Liver (tissue), 9 donors: ENCODE measurements around the gene HPGD. TPM values are rescaled to one million over a fixed set of nuclear protein-coding genes. Genes with fewer than 3 reads are reported as not detected.

Experiments
- DNase-seq: peaks from one replicate; pipeline ENCODE4 v3.0.0-alpha.2; 2017; ENCODE audit warnings: low spot score
- H3K27ac ChIP-seq, 2 donors: one replicate each; pipeline ENCODE4 v1.7.0; 2013; ENCODE audit warnings: inconsistent platforms in 2 of 2, low read length in 2 of 2, control low read depth in 1 of 2, low read depth in 1 of 2, mild to moderate bottlenecking in 1 of 2
- H3K27me3 ChIP-seq, 4 donors: one replicate each; pipeline versions ENCODE4 v1.6.1 to v1.7.0; 2013; ENCODE audit warnings: low read length in 3 of 4, inconsistent platforms in 1 of 4, mild to moderate bottlenecking in 1 of 4, moderate library complexity in 1 of 4; ENCODE audit not compliant: control insufficient read depth in 4 of 4, insufficient read depth in 4 of 4
- H3K36me3 ChIP-seq, 4 donors: one replicate each; pipeline versions ENCODE4 v1.6.1 to v1.7.0; 2013; ENCODE audit warnings: low read length in 3 of 4, mild to moderate bottlenecking in 3 of 4, low read depth in 1 of 4, moderate library complexity in 1 of 4; ENCODE audit not compliant: control insufficient read depth in 4 of 4, insufficient read depth in 3 of 4
- H3K4me1 ChIP-seq, 4 donors: one replicate each; pipeline versions ENCODE4 v1.6.1 to v1.7.0; 2013; ENCODE audit warnings: low read length in 3 of 4, mild to moderate bottlenecking in 3 of 4, moderate library complexity in 1 of 4; ENCODE audit not compliant: control insufficient read depth in 4 of 4, insufficient read depth in 4 of 4
- H3K4me3 ChIP-seq, 3 donors: one replicate each; pipeline versions ENCODE4 v1.6.1 to v1.7.0; 2013; ENCODE audit warnings: low read length in 3 of 3, control low read depth in 1 of 3, low read depth in 1 of 3, mild to moderate bottlenecking in 1 of 3
- H3K9ac ChIP-seq, 2 donors: one replicate each; pipeline ENCODE4 v1.7.0; 2013; ENCODE audit warnings: low read length in 2 of 2, mild to moderate bottlenecking in 2 of 2, moderate library complexity in 2 of 2, control low read depth in 1 of 2, low read depth in 1 of 2
- H3K9me3 ChIP-seq, 4 donors: one replicate each; pipeline versions ENCODE4 v1.6.1 to v1.7.0; 2013; ENCODE audit warnings: low read length in 3 of 4; ENCODE audit not compliant: control insufficient read depth in 4 of 4
- EGR1 ChIP-seq, 2 donors: IDR thresholded peaks; 2 replicates each; pipeline ENCODE4 v1.6.1; 2016 to 2018; ENCODE audit warnings: antibody characterized with exemption in 2 of 2, low read depth in 2 of 2
- FOXA1 ChIP-seq: IDR thresholded peaks from 2 replicates; pipeline ENCODE4 v1.6.1; 2016; ENCODE audit warnings: antibody characterized with exemption
- FOXA2 ChIP-seq: IDR thresholded peaks from 2 replicates; pipeline ENCODE4 v1.6.1; 2016; ENCODE audit warnings: antibody characterized with exemption
- GABPA ChIP-seq, 2 donors: IDR thresholded peaks in 1 of 2; conservative IDR thresholded peaks in 1 of 2; 2 replicates each; pipeline ENCODE4 v1.6.1; 2016; ENCODE audit warnings: antibody characterized with exemption in 2 of 2, mild to moderate bottlenecking in 1 of 2, moderate library complexity in 1 of 2
- HNF4A ChIP-seq, 2 donors: conservative IDR thresholded peaks; 2 replicates each; pipeline ENCODE4 v1.6.1; 2016; ENCODE audit warnings: antibody characterized with exemption in 2 of 2, mild to moderate bottlenecking in 2 of 2
- HNF4G ChIP-seq: IDR thresholded peaks from 2 replicates; pipeline ENCODE4 v1.6.1; 2016; ENCODE audit warnings: antibody characterized with exemption
- JUND ChIP-seq, 2 donors: IDR thresholded peaks; 2 replicates each; pipeline ENCODE4 v1.6.1; 2016; ENCODE audit warnings: antibody characterized with exemption in 2 of 2
- NR2F2 ChIP-seq: IDR thresholded peaks from 2 replicates; pipeline ENCODE4 v1.6.1; 2016; ENCODE audit warnings: antibody characterized with exemption
- RAD21 ChIP-seq, 2 donors: IDR thresholded peaks; 2 replicates each; pipeline ENCODE4 v1.6.1; 2016; ENCODE audit warnings: antibody characterized with exemption in 2 of 2, mild to moderate bottlenecking in 2 of 2
- RXRA ChIP-seq, 2 donors: IDR thresholded peaks; 2 replicates each; pipeline ENCODE4 v1.6.1; 2017 to 2018; ENCODE audit warnings: antibody characterized with exemption in 2 of 2, mild to moderate bottlenecking in 1 of 2
- SP1 ChIP-seq: IDR thresholded peaks from 2 replicates; pipeline ENCODE4 v1.6.1; 2018; ENCODE audit warnings: antibody characterized with exemption, mild to moderate bottlenecking
- TAF1 ChIP-seq: conservative IDR thresholded peaks from 2 replicates; pipeline ENCODE4 v1.6.1; 2016; ENCODE audit warnings: antibody characterized with exemption, mild to moderate bottlenecking
- YY1 ChIP-seq: IDR thresholded peaks from 2 replicates; pipeline ENCODE4 v1.6.1; 2016; ENCODE audit warnings: antibody characterized with exemption, mild to moderate bottlenecking
- whole genome bisulfite sequencing: extraction: QIAGEN DNeasy Blood & Tissue Kit; methylation state at CpG from one replicate; pipeline ENCODE4 v1.1.7; 2013; 5-methylcytosine and 5-hydroxymethylcytosine counted together
- polyA plus RNA-seq, 2 donors: library from polyadenylated mRNA; stranded (reverse) in 1 of 2; unstranded in 1 of 2; fragments of 200-250 nt in 1 of 2; fragments of >200 nt in 1 of 2; fragmentation: Nextera tagmentation in 1 of 2; extraction: Ambion mirVana in 1 of 2; gene quantifications; one replicate each; pipeline versions ENCODE4 v1.2.1 to v1.2.3, GENCODE V29; 2013 to 2015
- total RNA-seq, 2 donors: library from RNA; depleted of rRNA; stranded (reverse); fragments of >200 nt; gene quantifications; one replicate each; pipeline ENCODE4 v1.2.3, GENCODE V29; 2014
- TF ChIP-seq, protein P1 (sequence below): IDR thresholded peaks from 2 replicates; pipeline ENCODE4 v1.6.1; 2016; ENCODE audit warnings: antibody characterized with exemption
- TF ChIP-seq, protein P2 (sequence below): IDR thresholded peaks from 2 replicates; pipeline ENCODE4 v1.6.1; 2016; ENCODE audit warnings: antibody characterized with exemption, mild to moderate bottlenecking
- TF ChIP-seq, protein P3 (sequence below): IDR thresholded peaks from 2 replicates; pipeline ENCODE4 v1.6.1; 2016; ENCODE audit warnings: antibody characterized with exemption
- TF ChIP-seq, protein P4 (sequence below): IDR thresholded peaks from 2 replicates; pipeline ENCODE4 v1.6.1; 2016; ENCODE audit warnings: antibody characterized with exemption
- donor health status: healthy.
- donor health status: healthy.
- donor health status: healthy.
- donor health status: healthy.
- donor health status: healthy.

Gene HPGD
- total and polyA plus RNA-seq, 4 donors: 7.9 to 113 (median 57.1) TPM

DNA sequence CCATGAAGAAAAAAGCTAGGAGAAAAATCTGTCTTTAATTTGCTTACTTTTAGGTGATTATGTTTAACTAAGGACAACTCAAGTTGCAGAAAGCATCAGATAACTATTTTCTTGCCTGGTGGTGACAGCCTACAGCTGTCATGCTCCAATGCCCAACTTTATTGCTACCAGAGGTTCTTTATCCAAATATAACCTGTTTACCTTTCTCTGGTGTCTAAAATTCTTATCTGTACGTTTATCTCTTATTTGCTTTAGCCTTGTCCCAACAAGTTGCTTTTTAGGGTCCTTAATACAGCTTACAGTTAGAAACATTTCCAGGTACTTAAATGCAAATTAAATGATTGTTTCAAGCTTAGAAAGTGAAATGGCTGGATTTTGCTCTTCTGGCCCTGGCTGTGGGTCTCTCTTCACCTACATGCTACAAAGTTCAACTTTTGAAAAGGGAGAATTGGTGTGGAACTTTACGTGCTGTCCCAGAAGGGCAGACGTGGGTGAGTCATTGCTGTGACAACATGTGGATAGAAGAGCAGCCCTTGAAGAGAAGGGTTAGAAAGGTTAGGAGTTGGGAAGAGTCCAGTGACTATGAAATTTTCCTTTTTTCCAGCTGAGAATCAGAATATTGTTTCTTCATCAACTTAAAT lies 60.7 kb downstream of the HPGD start:
- no peaks in the 10 kb centered on the region for H3K36me3 ChIP-seq
- peaks cover 0 to 2% (median 0%) of the 10 kb centered on the region in 4 donors for H3K4me1 ChIP-seq
- peak overlapping the region in 1 of 2 donors; percentile 34 for H3K27ac ChIP-seq
- TF ChIP-seq RXRA (IDR thresholded peaks at IDR 0.05) (peak in 1 of 2 donors; percentile 81), SP1 (peak; percentile 35), GABPA (IDR thresholded peaks at IDR 0.05 in 1 of 2, conservative IDR thresholded peaks at IDR 0.05 in 1 of 2) (no peak), YY1 (peak; percentile 89), NR2F2 (no peak), EGR1 (IDR thresholded peaks at IDR 0.05; ENCODE audit: low read depth in 2 of 2) (peak in 1 of 2 donors; percentile 14), FOXA2 (peak; percentile 73), RAD21 (IDR thresholded peaks at IDR 0.05) (peak in 1 of 2 donors; percentile 44), TAF1 (no peak), FOXA1 (peak; percentile 53), HNF4G (no peak), JUND (IDR thresholded peaks at IDR 0.05) (peak in 1 of 2 donors; percentile 99), HNF4A (conservative IDR thresholded peaks at IDR 0.05) (peak; percentile 32 to 95)
- TF ChIP-seq, protein P1, sequence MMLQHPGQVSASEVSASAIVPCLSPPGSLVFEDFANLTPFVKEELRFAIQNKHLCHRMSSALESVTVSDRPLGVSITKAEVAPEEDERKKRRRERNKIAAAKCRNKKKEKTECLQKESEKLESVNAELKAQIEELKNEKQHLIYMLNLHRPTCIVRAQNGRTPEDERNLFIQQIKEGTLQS: peak; percentile 63
- TF ChIP-seq, protein P2, sequence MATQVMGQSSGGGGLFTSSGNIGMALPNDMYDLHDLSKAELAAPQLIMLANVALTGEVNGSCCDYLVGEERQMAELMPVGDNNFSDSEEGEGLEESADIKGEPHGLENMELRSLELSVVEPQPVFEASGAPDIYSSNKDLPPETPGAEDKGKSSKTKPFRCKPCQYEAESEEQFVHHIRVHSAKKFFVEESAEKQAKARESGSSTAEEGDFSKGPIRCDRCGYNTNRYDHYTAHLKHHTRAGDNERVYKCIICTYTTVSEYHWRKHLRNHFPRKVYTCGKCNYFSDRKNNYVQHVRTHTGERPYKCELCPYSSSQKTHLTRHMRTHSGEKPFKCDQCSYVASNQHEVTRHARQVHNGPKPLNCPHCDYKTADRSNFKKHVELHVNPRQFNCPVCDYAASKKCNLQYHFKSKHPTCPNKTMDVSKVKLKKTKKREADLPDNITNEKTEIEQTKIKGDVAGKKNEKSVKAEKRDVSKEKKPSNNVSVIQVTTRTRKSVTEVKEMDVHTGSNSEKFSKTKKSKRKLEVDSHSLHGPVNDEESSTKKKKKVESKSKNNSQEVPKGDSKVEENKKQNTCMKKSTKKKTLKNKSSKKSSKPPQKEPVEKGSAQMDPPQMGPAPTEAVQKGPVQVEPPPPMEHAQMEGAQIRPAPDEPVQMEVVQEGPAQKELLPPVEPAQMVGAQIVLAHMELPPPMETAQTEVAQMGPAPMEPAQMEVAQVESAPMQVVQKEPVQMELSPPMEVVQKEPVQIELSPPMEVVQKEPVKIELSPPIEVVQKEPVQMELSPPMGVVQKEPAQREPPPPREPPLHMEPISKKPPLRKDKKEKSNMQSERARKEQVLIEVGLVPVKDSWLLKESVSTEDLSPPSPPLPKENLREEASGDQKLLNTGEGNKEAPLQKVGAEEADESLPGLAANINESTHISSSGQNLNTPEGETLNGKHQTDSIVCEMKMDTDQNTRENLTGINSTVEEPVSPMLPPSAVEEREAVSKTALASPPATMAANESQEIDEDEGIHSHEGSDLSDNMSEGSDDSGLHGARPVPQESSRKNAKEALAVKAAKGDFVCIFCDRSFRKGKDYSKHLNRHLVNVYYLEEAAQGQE: peak; percentile 71
- TF ChIP-seq, protein P3, sequence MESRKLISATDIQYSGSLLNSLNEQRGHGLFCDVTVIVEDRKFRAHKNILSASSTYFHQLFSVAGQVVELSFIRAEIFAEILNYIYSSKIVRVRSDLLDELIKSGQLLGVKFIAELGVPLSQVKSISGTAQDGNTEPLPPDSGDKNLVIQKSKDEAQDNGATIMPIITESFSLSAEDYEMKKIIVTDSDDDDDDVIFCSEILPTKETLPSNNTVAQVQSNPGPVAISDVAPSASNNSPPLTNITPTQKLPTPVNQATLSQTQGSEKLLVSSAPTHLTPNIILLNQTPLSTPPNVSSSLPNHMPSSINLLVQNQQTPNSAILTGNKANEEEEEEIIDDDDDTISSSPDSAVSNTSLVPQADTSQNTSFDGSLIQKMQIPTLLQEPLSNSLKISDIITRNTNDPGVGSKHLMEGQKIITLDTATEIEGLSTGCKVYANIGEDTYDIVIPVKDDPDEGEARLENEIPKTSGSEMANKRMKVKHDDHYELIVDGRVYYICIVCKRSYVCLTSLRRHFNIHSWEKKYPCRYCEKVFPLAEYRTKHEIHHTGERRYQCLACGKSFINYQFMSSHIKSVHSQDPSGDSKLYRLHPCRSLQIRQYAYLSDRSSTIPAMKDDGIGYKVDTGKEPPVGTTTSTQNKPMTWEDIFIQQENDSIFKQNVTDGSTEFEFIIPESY: peak; percentile 59
- TF ChIP-seq, protein P4, sequence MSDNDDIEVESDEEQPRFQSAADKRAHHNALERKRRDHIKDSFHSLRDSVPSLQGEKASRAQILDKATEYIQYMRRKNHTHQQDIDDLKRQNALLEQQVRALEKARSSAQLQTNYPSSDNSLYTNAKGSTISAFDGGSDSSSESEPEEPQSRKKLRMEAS: peak; percentile 63
- 35% methylated on average over 3 of the region's 3 CpGs for WGBS
- DNase-seq: no peak
- no peak overlapping the region for H3K4me3 ChIP-seq
- H3K27me3 ChIP-seq: no peaks in the 10 kb centered on the region
- H3K9ac ChIP-seq: no peak overlapping the region
- H3K9me3 ChIP-seq: peaks cover 0 to 4% (median 1%) of the 10 kb centered on the region in 4 donors

DNA sequence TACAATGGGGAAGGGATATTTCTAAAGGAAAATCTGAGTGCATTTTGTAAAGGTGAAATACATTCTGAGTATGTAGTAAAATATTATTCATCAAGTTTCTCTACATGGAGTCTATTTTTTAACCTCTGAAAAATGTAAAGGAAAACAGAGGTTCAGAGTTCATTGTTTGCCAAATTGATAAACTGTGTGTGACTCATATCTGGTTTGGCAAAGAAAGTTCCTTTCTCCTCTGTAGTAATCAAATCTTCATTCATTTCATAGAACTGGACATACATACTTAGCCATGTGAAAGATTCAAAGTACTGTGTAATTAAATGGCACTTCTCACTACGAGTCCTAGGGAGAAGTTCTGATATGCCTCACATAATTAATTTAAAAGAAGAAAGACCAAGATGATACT lies 61.6 kb downstream of the HPGD start:
- no peak for DNase-seq
- peak in 1 of 2 donors; percentile 13 for TF ChIP-seq HNF4A (conservative IDR thresholded peaks at IDR 0.05)
- TF ChIP-seq JUND (IDR thresholded peaks at IDR 0.05): peak in 1 of 2 donors; percentile 19
- TF ChIP-seq TAF1: no peak
- TF ChIP-seq YY1: peak; percentile 6
- 77% methylated on average over 1 of the region's 1 CpG for WGBS

More for the DNA sequence above, 61.6 kb downstream of the HPGD start:
- H3K36me3 ChIP-seq: no peaks in the 10 kb centered on the region
- H3K9me3 ChIP-seq: peaks cover 0 to 4% (median 1%) of the 10 kb centered on the region in 4 donors
- no peak overlapping the region for H3K9ac ChIP-seq
- no peak overlapping the region for H3K27ac ChIP-seq
- peaks cover 0 to 2% (median 0%) of the 10 kb centered on the region in 4 donors for H3K4me1 ChIP-seq
- H3K27me3 ChIP-seq: no peaks in the 10 kb centered on the region
- H3K4me3 ChIP-seq: no peak overlapping the region
